GM18870 (cell line): ENCODE measurements around the gene NBPF9.
"Not testable (repeated sequence)": the region's sequence is repeated elsewhere in the genome, so short reads cannot be mapped to it uniquely, and the experiment has no call there.

Experiments
- ATAC-seq: cut with Tn5 transposase; IDR thresholded peaks from one replicate; pipeline ENCODE4 v1.9.1; 2021; ENCODE audit warnings: moderate library complexity; ENCODE audit not compliant: unreplicated experiment

NBPF9 gene, protein sequence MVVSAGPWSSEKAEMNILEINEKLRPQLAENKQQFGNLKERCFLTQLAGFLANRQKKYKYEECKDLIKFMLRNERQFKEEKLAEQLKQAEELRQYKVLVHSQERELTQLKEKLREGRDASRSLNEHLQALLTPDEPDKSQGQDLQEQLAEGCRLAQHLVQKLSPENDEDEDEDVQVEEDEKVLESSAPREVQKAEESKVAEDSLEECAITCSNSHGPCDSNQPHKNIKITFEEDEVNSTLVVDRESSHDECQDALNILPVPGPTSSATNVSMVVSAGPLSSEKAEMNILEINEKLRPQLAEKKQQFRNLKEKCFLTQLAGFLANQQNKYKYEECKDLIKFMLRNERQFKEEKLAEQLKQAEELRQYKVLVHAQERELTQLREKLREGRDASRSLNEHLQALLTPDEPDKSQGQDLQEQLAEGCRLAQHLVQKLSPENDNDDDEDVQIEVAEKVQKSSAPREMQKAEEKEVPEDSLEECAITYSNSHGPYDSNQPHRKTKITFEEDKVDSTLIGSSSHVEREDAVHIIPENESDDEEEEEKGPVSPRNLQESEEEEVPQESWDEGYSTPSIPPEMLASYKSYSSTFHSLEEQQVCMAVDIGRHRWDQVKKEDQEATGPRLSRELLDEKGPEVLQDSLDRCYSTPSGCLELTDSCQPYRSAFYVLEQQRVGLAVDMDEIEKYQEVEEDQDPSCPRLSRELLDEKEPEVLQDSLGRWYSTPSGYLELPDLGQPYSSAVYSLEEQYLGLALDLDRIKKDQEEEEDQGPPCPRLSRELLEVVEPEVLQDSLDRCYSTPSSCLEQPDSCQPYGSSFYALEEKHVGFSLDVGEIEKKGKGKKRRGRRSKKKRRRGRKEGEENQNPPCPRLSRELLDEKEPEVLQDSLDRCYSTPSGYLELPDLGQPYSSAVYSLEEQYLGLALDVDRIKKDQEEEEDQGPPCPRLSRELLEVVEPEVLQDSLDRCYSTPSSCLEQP (N-terminal part only)

DNA sequence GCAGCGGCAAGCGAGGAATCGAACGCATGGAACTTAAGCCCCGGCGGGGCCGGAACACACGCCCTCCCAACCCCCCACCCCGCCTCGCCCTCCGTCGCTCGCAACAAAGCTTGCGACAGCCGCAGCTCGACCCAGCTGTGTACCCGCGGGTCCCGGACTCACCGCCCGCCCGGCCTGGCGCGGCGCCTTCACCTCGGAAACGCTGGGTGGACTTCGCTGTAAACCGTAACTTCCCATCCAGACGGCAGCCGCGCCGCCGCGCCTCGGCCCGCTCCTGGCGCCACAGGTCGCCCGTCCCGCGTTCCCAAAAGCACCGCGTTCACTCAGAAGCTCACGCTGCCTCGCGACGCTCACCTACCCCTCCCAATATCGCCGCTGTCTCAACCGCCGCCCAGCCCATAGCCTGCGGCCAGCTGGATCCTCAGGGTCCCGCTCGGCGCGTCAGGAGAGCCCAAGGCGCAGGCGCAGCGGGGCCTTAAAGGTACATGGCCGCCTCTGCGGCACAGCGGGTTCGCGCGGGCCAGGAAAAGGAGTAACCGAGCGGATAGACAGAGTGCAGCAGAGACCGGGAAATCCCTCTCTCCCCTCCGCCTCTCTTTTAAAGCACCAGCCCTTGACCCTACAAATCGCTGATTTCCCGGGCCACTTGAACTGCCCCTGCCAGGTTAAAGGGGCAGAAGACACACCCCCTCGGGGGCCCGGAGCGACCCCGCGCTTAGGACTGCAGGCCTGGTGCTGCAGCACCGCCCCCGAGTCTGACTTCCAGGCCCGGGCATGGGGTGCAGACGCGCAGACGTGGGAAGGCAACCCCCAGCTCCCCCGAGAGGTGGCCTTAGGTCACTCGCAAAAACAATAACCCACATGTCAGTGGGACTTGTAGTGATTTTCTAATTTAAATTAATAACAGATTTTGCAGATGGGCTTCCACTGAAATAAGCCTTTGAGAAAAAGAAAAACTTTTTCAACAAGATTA lies at the start of gene NBPF9:
TSS of gene NBPF9 (minus strand) at position 443 of the 973 bp plus-strand sequence. CDS start 21,412 bp downstream, outside the sequence.
- ATAC-seq, result peak; percentile 85

GRCh38 chr1:149149909-149150308 lies 46.6 kb upstream of the NBPF9 start:
- not testable (repeated sequence) for ATAC-seq

- ATAC-seq, result not testable (repeated sequence)
These were observed 34.2 kb upstream of the NBPF9 start for GRCh38 chr1:149137585-149137984.

DNA sequence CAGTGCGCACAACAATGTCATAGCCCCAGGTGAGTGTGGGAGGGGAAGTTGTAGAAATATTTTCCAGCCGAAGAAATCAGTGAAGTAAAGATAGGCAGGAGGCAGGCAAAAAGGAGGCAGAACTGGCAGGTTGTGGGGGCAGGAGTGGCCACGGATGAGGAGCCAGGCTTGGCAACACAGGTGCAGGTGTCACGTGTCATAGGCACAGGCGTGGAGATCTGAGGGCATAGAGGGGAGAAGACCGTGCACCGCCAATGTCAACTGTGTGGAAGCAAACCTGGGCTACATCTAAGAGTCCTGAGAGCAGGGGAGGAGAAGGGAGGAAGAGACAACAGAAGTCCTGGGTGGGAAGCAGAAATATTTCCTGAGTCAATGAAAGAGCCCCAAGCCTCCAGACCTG lies 27.6 kb upstream of the NBPF9 start:
- ATAC-seq, result not testable (repeated sequence)

DNA sequence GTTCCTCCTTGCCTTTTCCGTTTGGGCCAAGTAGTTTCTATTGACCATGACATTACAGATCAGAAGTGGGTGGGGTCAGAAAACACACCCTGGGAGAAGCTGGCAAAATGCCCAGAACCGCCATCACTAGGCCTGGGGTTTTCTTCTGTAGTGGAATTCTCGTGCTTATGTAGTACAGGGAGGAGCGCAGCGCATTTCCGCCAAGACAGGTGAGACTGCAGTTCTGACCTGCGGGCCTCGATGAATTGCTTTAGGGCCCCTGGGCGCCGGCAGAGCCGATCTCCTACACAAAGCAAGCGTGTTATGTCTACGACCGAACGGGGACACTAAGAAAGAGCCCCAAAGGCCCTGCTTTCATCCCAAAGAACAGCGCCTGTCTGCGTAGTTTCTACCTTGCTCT lies 25.9 kb upstream of the NBPF9 start:
- ATAC-seq, result not testable (repeated sequence)

- not testable (repeated sequence) for ATAC-seq
These were observed 23.3 kb upstream of the NBPF9 start for GRCh38 chr1:149126555-149127145.

DNA sequence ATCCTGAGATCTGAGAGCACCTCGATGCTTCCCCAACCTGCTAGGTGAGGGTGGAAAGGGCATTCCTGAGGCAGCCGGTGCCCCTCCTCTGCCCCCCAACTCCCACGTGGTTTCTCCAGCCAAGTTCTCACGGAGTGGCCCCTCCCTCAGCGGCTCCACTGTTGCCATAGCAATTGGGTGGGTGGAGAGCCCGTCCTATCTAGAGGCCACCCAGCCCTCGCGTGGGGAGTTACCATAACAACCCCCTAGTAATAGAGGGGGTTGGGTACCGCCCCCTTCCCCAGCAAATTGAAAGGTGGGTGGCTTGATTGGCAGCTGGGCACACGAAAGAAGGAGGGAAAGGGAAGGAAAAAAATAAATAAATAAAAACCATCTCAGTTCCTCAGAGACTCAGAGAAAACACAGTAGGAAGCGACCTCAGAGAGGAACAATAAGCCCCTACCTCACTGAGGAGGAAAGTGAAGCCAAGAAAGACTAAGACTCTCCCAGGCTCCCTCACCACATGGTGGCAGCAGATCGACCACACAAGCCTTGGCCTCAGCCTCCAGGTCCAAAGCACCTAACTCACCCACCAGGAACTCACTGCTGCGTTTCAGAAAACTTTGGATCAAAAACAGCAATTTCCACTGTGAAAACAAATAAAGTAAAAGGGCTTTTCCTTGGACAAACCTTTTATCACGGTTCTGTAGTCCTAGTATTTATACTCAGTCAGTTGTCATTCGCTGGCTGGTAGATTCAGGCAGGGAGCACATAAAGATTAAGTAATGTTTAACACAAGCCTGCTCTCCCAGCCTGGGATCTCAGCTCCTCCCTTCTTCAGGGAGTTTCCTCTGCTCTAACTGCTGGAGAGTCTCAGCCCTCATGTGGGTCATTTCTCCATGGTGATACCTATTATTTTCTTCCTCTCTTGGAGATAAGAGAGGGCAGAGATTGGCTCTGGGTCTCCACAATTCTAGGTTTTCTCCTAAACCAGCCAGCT lies 20.9 kb upstream of the NBPF9 start:
- not testable (repeated sequence) for ATAC-seq

DNA sequence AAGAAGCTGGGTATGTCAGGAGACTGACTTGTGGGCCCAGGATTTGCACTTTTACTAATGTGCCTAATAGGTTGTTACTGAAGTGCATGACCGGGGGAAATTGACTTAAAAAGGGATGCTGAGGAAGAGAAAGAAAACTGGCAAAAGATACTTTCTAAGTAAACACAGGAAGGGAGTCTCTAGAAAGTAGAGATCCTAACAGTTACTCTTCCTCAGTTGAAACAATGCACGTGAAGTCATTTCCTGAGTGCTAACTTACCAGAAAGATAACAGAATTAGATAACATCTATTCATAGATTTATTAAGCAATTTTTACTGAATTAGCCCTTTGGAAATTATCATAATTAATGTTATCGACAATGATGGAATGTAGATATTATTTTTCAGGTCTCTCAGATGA lies 9.5 kb upstream of the NBPF9 start:
- ATAC-seq, result not testable (repeated sequence)

- not testable (repeated sequence) for ATAC-seq
These were observed 7.0 kb upstream of the NBPF9 start for GRCh38 chr1:149110343-149110742.

DNA sequence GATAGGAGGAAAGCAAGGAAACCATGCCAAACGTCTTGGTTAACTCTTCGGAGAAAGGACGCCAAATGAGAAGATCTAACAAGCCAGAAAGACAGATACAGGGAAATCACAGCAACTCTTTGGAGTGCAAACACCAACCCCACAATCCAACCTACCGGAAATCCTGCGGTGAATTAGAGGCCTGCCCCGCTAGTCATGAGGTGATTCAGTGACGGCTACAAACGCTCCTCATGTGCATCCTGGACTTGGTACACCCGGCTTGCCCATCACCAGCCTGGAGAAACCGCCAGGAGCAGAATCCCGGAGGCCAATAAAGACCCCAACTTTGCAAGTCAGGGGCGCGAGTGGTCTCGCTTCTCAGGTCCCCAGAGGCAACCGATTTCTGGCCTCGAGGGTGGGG lies 777 bp downstream of the NBPF9 start:
- not testable (repeated sequence) for ATAC-seq

GRCh38 chr1:149098276-149098675 lies 5.1 kb downstream of the NBPF9 start:
- ATAC-seq, result not testable (repeated sequence)

DNA sequence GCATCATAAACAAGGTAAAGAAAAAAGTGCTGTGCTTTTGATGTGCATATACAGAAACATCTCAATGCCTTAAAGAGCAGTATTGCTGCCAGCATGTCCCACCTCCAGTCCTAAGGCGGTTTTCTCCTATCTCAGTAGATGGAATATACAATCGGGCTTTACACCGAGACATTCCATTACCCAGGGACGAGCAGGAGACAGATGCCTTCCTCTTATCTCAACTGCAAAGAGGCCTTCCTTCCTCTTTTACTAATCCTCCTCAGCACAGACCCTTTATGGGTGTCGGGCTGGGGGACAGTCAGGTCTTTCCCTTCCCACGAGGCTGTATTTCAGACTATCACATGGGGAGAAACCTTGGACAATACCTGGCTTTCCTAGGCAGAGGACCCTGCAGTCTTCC lies 10.2 kb downstream of the NBPF9 start:
- not testable (repeated sequence) for ATAC-seq

DNA sequence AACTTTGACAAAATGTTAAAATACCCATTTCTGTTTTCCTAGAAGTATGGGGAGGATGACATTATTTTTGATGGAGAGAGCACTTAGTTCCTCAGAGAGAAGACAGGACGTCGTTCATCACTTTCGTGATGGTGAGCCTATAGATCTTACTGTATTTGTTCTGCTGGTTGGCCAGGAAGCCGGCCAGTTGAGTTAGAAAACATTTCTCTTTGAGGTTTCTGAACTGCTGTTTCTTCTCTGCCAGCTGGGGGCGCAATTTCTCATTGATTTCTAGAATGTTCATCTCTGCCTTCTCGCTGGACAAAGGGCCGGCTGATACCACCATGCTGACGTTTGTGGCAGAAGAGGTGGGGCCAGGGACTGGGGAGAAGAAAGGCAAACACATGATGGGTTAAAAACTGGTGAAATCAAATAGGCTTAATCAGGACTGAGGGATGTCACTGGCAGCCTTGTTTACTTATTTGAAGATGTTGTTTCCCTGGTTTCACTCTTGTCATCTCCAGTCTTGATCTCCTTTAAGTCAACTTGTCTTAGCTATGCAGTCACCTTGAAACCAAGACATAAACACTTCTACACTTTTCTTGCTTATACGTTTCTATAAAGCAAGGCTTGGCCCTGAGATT lies 27.7 kb downstream of the NBPF9 start:
- ATAC-seq, result not testable (repeated sequence)

- ATAC-seq, result not testable (repeated sequence)
These were observed 38.7 kb downstream of the NBPF9 start for GRCh38 chr1:149064611-149065010.

- ATAC-seq, result not testable (repeated sequence)
These were observed 60.3 kb downstream of the NBPF9 start for GRCh38 chr1:149043056-149043455.

- not testable (repeated sequence) for ATAC-seq
These were observed 69.4 kb downstream of the NBPF9 start for GRCh38 chr1:149033916-149034315.

DNA sequence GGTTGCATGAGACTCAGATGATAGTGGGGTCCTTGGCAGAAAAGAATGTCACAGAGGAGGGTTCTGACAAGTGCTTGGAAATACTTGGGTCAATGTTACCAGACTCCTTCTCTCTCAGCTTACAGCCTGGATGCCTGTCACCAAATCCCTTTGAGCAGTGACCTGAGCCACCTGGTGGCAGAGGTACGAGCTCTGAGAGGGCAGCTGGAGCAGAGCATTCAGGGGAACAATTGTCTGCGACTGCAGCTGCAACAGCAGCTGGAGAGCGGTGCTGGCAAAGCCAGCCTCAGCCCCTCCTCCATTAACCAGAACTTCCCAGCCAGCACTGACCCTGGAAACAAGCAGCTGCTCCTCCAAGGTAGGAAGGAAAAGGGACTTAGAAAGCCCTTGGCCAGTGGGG lies 79.0 kb downstream of the NBPF9 start:
- not testable (repeated sequence) for ATAC-seq

- ATAC-seq, result not testable (repeated sequence)
These were observed 84.8 kb downstream of the NBPF9 start for GRCh38 chr1:149018577-149018976.
